D341Med (cell line): ENCODE data around the gene DGKI.

Experiments
- DNase-seq: peaks from one replicate; pipeline ENCODE4 v3.0.0; 2012; ENCODE audit warnings: low spot score

The DGKI gene

GRCh38 chr7:137591421-137591837, 255.3 kb downstream of the DGKI start:
- DNase-seq: peak; percentile 30

GRCh38 chr7:137590756-137591305, 255.9 kb downstream of the DGKI start:
- no peak for DNase-seq

GRCh38 chr7:137590071-137590755, 256.6 kb downstream of the DGKI start:
- no peak for DNase-seq

- no peak for DNase-seq
Observed at GRCh38 chr7:137587326-137587725, 259.4 kb downstream of the DGKI start.

- DNase-seq: no peak
Observed at GRCh38 chr7:137585591-137585990, 261.2 kb downstream of the DGKI start.

GRCh38 chr7:137583172-137583571, 263.6 kb downstream of the DGKI start:
- no peak for DNase-seq

GRCh38 chr7:137579913-137580640, 266.7 kb downstream of the DGKI start:
- no peak for DNase-seq

- no peak for DNase-seq
Observed at GRCh38 chr7:137578541-137578940, 268.2 kb downstream of the DGKI start.

- no peak for DNase-seq
Observed at GRCh38 chr7:137577184-137577583, 269.6 kb downstream of the DGKI start.

GRCh38 chr7:137576481-137576880, 270.3 kb downstream of the DGKI start:
- no peak for DNase-seq

- DNase-seq: no peak
Observed at GRCh38 chr7:137574812-137575211, 272.0 kb downstream of the DGKI start.

GRCh38 chr7:137572056-137572784, 274.6 kb downstream of the DGKI start:
- DNase-seq: no peak

- no peak for DNase-seq
Observed at GRCh38 chr7:137564677-137565076, 282.1 kb downstream of the DGKI start.

GRCh38 chr7:137563981-137564380, 282.8 kb downstream of the DGKI start:
- DNase-seq: no peak

- DNase-seq: no peak
Observed at GRCh38 chr7:137547485-137547884, 299.3 kb downstream of the DGKI start.

- no peak for DNase-seq
Observed at GRCh38 chr7:137546671-137547070, 300.1 kb downstream of the DGKI start.

GRCh38 chr7:137546009-137546408, 300.8 kb downstream of the DGKI start:
- DNase-seq: no peak

GRCh38 chr7:137545059-137545716, 301.6 kb downstream of the DGKI start:
- DNase-seq: no peak

GRCh38 chr7:137544453-137545058, 302.2 kb downstream of the DGKI start:
- no peak for DNase-seq

- no peak for DNase-seq
Observed at GRCh38 chr7:137539111-137539715, 307.6 kb downstream of the DGKI start.

GRCh38 chr7:137538361-137538762, 308.4 kb downstream of the DGKI start:
- no peak for DNase-seq
